Nephron progenitor cell (in vitro differentiated cells): ENCODE data around the gene ZDHHC1.

Source experiments
- DNase-seq: peaks from one replicate; pipeline ENCODE4 v3.0.0; 2021
- H3K27ac Mint-ChIP-seq: 2 replicates; pipeline ENCODE4 v1.8.0; 2021; ENCODE audit warnings: mild to moderate bottlenecking, moderate library complexity, mixed read lengths
- H3K27me3 Mint-ChIP-seq: 2 replicates; pipeline ENCODE4 v1.8.0; 2021; ENCODE audit warnings: mild to moderate bottlenecking, low read depth, mixed read lengths; ENCODE audit not compliant: poor library complexity
- H3K36me3 Mint-ChIP-seq: 2 replicates; pipeline ENCODE4 v1.8.0; 2021; ENCODE audit warnings: low read depth, mixed read lengths
- H3K4me1 Mint-ChIP-seq: 2 replicates; pipeline ENCODE4 v1.8.0; 2021; ENCODE audit warnings: mixed read lengths
- H3K4me3 Mint-ChIP-seq: 2 replicates; pipeline ENCODE4 v1.8.0; 2021; ENCODE audit warnings: mild to moderate bottlenecking, moderate library complexity, mixed read lengths
- H3K9me3 Mint-ChIP-seq: 2 replicates; pipeline ENCODE4 v1.8.0; 2021; ENCODE audit warnings: mild to moderate bottlenecking, moderate library complexity, mixed read lengths
- TF ChIP-seq, protein P1 (sequence below): fragments of 200-600 bp; sonication (generic); IDR thresholded peaks from 2 replicates; pipeline ENCODE4 v1.5.0; 2021; ENCODE audit warnings: antibody characterized with exemption

The ZDHHC1 gene

DNA sequence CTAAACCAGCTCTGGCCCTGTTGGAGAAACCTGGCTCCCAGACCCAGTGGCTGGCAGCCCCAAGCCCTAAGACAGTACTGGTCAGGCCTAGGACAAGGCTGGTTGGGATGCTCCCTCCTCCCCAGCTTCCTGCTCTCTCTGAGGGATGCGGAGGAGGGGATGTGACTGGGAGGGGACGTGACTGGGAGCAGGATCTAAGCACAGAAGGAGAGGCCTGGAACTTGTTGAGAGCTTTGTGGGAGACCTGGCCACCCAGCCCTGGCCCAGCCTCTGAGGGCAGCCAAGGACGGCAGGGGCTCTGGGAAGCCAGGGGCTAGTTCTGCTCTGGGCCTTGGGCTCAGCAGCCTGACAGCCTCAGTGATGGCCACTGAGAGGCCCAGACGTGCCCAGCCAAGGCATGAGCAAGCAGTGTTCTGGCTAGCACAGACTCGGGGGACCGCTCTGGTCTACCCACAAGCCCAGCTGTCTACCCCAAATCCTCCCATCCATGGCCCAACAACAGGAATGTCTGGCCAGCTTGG is 41.9 kb upstream of the ZDHHC1 start:
- Mint-ChIP-seq H3K27ac (peak overlapping the region; percentile 64), H3K9me3 (no peaks in the 10 kb centered on the region), H3K27me3 (peaks cover 4% of the 10 kb centered on the region), H3K36me3 (no peaks in the 10 kb centered on the region), H3K4me1 (peaks cover 70% of the 10 kb centered on the region), H3K4me3 (no peak overlapping the region)
- TF ChIP-seq, protein P1, sequence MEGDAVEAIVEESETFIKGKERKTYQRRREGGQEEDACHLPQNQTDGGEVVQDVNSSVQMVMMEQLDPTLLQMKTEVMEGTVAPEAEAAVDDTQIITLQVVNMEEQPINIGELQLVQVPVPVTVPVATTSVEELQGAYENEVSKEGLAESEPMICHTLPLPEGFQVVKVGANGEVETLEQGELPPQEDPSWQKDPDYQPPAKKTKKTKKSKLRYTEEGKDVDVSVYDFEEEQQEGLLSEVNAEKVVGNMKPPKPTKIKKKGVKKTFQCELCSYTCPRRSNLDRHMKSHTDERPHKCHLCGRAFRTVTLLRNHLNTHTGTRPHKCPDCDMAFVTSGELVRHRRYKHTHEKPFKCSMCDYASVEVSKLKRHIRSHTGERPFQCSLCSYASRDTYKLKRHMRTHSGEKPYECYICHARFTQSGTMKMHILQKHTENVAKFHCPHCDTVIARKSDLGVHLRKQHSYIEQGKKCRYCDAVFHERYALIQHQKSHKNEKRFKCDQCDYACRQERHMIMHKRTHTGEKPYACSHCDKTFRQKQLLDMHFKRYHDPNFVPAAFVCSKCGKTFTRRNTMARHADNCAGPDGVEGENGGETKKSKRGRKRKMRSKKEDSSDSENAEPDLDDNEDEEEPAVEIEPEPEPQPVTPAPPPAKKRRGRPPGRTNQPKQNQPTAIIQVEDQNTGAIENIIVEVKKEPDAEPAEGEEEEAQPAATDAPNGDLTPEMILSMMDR: no peak
- DNase-seq: no peak

DNA sequence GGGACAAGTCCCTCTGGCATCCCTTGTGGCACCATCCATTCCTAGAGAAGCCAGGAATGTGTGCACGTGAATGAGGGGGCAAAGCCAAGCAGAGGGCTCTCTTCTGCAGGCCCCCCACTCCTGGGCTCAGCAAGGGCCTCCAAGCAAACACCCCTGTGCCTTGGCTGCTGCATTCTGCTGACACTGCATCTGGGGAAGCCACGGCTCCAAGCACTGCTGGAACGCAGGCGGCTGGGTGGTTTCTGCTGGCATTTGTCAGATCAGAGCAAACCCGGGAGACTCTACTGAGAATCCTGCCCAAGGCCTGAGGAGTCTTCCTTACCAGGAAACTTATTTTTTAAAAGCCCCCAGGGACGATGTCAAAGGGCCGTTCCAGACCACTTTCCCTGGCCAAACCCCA is 41.3 kb upstream of the ZDHHC1 start:
- Mint-ChIP-seq H3K36me3 (no peaks in the 10 kb centered on the region), H3K9me3 (no peaks in the 10 kb centered on the region), H3K27me3 (peaks cover 3% of the 10 kb centered on the region), H3K4me3 (no peak overlapping the region), H3K27ac (no peak overlapping the region), H3K4me1 (peaks cover 70% of the 10 kb centered on the region)
- no peak for DNase-seq
- TF ChIP-seq, protein P1: no peak

DNA sequence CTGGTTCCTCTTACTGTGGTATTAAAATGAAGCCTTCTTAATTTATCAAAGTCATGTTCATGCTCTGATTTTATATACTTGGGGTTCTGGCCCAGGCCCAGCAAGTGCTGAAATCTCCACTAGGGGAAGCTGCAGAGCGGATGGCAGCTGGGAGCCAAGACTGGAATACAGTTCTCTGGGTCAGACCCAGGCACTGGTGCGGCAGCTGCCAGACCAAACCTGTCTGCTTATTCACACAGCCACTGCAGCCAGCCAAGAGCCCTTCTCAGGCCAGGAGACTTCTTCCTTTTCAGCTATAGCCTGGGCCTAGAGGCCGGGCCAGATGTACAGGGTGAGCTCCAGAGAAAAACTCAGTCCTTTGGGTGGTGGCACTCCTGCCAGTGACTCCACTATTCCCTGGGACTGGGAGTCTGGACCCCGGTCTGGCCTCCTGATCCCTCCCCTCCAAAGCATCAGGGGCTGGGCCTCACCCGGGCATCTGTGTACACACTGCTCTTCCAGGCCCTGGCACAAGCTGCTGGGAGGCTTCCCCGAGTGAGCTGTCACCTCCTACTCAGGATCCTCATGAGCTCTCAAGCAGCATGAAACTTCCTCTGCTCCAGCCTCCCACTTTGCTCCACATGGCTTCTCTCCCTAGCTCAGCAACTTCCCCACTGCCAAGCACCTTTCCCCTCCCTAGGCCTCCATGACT is 40.3 kb upstream of the ZDHHC1 start:
- Mint-ChIP-seq H3K36me3 (no peaks in the 10 kb centered on the region), H3K9me3 (no peaks in the 10 kb centered on the region), H3K4me1 (peaks cover 70% of the 10 kb centered on the region), H3K27ac (peak overlapping the region; percentile 84), H3K27me3 (peaks cover 3% of the 10 kb centered on the region), H3K4me3 (no peak overlapping the region)
- TF ChIP-seq, protein P1: peak; percentile 20
- no peak for DNase-seq

DNA sequence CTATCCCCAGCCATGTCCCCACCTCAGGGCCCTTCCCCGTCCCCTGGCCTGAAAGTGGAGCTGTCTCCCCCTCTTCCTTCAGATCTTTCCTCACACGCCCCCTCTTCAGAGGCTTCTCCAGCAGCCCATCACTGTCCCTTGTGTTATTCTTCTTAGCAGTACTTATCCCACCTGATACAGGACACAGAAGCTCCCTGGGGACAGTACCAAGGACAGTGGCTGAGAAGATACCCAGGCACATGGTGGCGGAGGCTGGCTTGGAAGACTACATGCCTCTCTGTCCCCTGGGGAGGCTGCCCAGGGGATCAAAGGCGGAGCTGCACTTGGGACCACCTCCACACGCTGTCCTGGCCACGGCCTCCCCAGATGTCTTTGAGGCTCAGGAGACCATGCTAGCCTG is 38.6 kb upstream of the ZDHHC1 start:
- H3K27ac Mint-ChIP-seq: no peak overlapping the region

DNA sequence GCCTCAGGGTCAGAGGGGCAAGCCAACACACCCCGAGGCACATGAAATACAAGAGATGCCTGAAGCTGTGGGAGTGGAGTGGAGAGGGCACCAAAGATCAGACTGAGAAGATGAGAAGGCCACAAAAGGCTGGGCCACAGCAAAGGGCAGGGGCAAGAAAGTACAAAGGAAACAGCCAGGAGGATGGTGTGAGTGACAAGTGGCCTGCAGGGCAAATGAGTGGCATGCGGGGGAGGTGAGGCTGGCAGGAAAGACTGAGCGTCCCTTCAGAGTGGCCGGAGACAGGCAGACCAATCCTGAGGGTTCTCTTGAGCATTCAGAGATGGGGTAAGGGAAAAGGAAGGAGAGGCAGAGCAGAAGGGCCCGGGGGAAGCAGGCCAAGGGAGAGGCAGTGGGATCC is 37.8 kb upstream of the ZDHHC1 start:
- Mint-ChIP-seq H3K36me3 (peaks cover 14% of the 10 kb centered on the region), H3K4me1 (peaks cover 82% of the 10 kb centered on the region), H3K27ac (peak overlapping the region; percentile 92), H3K27me3 (peaks cover 8% of the 10 kb centered on the region), H3K4me3 (peak overlapping the region; percentile 20), H3K9me3 (no peaks in the 10 kb centered on the region)
- DNase-seq: no peak
- TF ChIP-seq, protein P1: no peak

More for the DNA sequence above, 38.6 kb upstream of the ZDHHC1 start:
- H3K9me3 Mint-ChIP-seq: no peaks in the 10 kb centered on the region
- TF ChIP-seq, protein P1: no peak
- peaks cover 7% of the 10 kb centered on the region for H3K36me3 Mint-ChIP-seq
- H3K27me3 Mint-ChIP-seq: peaks cover 3% of the 10 kb centered on the region
- H3K4me3 Mint-ChIP-seq: no peak overlapping the region
- H3K4me1 Mint-ChIP-seq: peaks cover 80% of the 10 kb centered on the region
- no peak for DNase-seq
